H4 (cell line): ENCODE data around the gene CBLB. TPM values are rescaled to one million over a fixed set of nuclear protein-coding genes. Genes with fewer than 3 reads are reported as not detected.
"Not testable (repeated sequence)": the region's sequence is repeated elsewhere in the genome, so short reads cannot be mapped to it uniquely, and the experiment has no call there.

Experiments used
- DNase-seq: peaks from one replicate; pipeline ENCODE4 v3.0.0-alpha.2; 2015; ENCODE audit warnings: low spot score
- total RNA-seq: library from RNA; depleted of rRNA; stranded (reverse); fragments of >200 nt; shearing (Covaris generic); gene quantifications from 2 replicates; pipeline ENCODE4 v1.2.3, GENCODE V29; 2014

CBLB gene
- total RNA-seq, 1 experiment from 2014 or later: 22.5 TPM

- DNase-seq: no peak
Observed at GRCh38 chr3:105755121-105755886, 113.5 kb downstream of the CBLB start.

- DNase-seq: no peak
Observed at GRCh38 chr3:105752791-105753415, 115.9 kb downstream of the CBLB start.

GRCh38 chr3:105747696-105748095, 121.1 kb downstream of the CBLB start:
- DNase-seq: no peak

GRCh38 chr3:105747060-105747541, 121.7 kb downstream of the CBLB start:
- no peak for DNase-seq

- DNase-seq: no peak
Observed at GRCh38 chr3:105746231-105746996, 122.4 kb downstream of the CBLB start.

GRCh38 chr3:105745046-105745445, 123.8 kb downstream of the CBLB start:
- no peak for DNase-seq

- no peak for DNase-seq
Observed at GRCh38 chr3:105744202-105744601, 124.6 kb downstream of the CBLB start.

- no peak for DNase-seq
Observed at GRCh38 chr3:105733356-105733755, 135.5 kb downstream of the CBLB start.

- DNase-seq: no peak
Observed at GRCh38 chr3:105731686-105732085, 137.1 kb downstream of the CBLB start.

GRCh38 chr3:105730801-105731354, 137.9 kb downstream of the CBLB start:
- DNase-seq: no peak

- no peak for DNase-seq
Observed at GRCh38 chr3:105729667-105730066, 139.1 kb downstream of the CBLB start.

GRCh38 chr3:105728771-105729312, 140.0 kb downstream of the CBLB start:
- no peak for DNase-seq

GRCh38 chr3:105727036-105727435, 141.8 kb downstream of the CBLB start:
- not testable (repeated sequence) for DNase-seq

- DNase-seq: no peak
Observed at GRCh38 chr3:105722943-105723556, 145.8 kb downstream of the CBLB start.

GRCh38 chr3:105719791-105720190, 149.0 kb downstream of the CBLB start:
- DNase-seq: no peak

GRCh38 chr3:105715372-105715771, 153.4 kb downstream of the CBLB start:
- DNase-seq: peak; percentile 4

- DNase-seq: no peak
Observed at GRCh38 chr3:105714453-105714852, 154.4 kb downstream of the CBLB start.

- DNase-seq: no peak
Observed at GRCh38 chr3:105708980-105709379, 159.8 kb downstream of the CBLB start.

- no peak for DNase-seq
Observed at GRCh38 chr3:105707009-105707408, 161.8 kb downstream of the CBLB start.

- DNase-seq: no peak
Observed at GRCh38 chr3:105704726-105705410, 163.9 kb downstream of the CBLB start.

GRCh38 chr3:105700575-105700974, 168.2 kb downstream of the CBLB start:
- DNase-seq: no peak
